WTC11 (cell line): Measurements from ENCODE around the gene CMC2.

Source experiments
- CTCF ChIP-seq: fragments of 200-600 bp; IDR thresholded peaks from 2 replicates; pipeline ENCODE4 v1.8.0; 2022; ENCODE audit warnings: antibody characterized with exemption
- HMGXB4 ChIP-seq: sonication (generic); formaldehyde crosslinking; IDR thresholded peaks from 2 replicates; pipeline ENCODE4 v1.8.1; 2023; ENCODE audit warnings: mild to moderate bottlenecking, moderate library complexity, missing genetic modification reagents

GRCh38 chr16:80984124-80984892 lies 22.4 kb downstream of the CMC2 start:
- no peak for TF ChIP-seq CTCF
- no peak for TF ChIP-seq HMGXB4 (CRISPR knock-in tag)
